HS-27A (cell line): ENCODE data around the gene PEX10.

ENCODE experiments used
- DNase-seq: peaks from one replicate; pipeline ENCODE4 v3.0.0-alpha.2; 2012; ENCODE audit warnings: low read depth, missing footprints

PEX10 gene

DNA sequence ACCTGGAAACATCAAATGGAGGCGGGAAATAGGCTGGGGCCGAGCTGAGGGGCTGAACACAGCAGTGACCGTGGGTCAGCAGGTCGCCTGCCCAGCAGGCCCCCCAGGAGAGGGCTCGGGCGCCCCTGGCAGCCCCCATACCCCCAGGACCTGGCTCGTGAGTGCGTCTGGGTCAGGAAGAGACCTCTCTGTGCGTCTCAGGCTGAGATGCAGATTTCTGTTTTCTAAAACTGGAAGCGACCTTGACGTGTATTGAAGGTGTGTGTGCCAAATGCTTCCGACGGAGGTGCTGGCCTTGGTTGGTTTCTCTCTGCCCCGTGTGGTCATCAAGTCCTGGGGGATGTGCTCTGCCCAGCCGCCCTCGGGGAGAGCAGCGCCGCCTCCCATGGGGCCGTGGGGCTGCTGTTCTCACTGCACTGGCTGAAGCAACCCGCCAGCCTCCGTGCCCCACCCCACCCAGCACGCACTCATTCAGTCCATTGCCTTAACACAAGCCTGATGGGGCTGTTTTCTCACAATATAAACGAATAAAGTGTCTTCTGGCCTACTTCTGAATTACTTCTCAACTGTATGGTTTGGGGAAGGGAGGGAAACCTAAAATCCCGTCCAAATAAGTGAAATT lies 7.4 kb downstream of the PEX10 start:
- no peak for DNase-seq

DNA sequence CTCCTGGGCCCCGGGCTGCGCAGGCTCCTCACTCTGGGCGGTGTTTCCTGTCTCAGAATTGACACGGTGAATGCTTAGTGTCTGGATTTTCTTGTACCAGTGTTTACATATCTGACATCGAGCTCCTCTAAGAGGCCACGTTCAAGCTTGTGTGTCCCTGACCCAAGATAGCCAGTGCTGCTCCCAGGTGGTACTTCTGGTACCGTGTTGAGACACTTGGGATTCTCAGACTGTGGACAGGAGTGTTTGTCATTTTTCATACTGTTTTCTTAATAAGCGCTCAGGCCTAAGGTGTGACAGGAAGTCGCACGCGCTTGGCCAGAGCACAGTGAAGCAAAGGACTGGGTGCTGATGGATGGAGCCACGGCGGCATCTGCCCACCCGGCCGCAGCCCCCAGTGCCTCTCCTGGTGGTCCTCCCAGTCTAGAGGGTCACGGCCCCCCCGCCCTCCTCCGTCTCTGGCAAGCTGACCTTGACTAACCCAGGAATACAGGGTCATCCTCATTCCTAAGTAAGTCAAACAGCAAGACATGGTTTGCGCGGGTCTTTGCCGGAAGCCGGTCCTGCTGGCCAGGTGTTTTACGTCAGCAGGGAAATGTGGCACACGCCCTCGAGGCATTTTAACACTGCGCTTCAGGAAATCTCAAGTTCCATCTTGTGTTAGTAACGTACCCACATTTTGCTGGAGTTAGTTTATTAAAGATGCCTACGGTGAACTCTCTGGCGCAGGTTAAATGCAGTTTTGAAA lies 8.0 kb downstream of the PEX10 start:
- no peak for DNase-seq

DNA sequence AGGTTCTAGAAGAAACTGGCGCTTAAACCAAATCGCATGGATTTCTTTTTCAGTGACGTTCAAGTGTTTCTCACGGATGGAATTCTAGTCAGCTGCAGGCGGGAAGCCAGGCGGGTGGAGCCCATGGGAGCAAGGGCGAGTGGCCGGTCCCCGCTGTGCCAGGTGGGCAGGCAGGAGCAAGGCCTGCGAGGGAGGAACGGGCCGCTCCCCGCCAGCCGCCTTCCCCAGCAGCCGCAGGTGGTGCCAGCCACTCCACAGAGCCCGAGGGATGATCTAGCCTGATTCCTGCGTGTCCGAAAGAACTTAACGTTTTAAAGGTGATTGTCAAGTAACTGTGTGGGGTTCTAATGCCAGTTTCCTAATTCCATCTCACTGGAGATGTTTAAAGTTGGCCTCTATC lies 9.1 kb downstream of the PEX10 start:
- no peak for DNase-seq

DNA sequence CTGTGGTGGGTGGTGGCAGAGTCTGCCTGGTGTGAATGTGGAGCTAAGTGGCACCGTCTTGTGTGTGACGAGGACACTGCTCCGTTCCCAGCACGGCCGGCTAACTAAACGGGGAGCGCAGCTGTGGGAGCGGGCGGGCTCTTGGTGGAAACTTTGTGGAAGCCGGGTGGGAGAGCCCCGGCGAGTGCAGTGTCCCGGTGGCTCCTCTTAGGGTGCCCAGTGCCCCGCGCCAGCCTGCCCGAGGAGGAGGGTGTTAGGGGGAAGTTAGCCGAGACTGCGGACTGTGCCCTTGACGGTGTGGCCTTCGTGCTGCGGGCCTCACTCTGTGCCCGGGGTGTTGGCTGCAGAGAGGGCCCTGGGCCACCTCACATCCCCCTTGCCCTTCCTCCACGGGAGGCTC lies 9.9 kb downstream of the PEX10 start:
- DNase-seq = no peak

DNA sequence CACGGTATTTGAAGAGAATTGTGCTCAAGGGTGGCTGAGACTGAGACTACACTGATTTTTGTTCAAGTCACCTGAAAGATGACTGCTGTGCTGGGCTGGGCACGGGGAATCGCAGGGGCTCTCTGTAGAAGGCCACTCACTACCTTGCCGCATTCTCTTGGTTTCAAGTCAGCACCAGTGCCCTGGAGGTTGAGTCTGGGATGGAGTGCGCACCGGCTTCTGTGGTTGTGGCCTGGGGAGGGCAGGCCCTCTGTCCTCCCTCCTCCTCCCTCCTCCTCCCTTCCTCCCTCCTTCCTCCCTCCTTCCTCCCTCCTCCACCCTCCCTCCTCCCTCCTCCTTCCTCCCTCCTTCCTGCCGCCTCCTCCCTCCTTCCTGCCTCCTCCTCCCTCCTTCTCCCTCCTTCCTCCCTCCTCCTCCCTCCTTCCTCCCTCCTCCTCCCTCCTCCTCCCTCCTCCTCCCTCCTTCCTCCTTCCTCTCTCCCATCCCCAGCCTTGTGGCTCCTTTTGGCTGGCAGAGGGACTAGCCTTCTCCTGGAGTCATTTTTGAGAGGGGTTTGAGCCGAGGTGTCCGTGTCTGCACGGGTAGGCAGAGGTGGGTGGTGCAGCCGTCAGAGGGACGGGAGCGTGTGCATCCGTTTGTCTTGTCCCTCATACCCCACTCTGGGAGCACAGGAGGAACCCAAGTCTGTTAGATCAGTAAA lies 11.3 kb downstream of the PEX10 start:
- DNase-seq = no peak

DNA sequence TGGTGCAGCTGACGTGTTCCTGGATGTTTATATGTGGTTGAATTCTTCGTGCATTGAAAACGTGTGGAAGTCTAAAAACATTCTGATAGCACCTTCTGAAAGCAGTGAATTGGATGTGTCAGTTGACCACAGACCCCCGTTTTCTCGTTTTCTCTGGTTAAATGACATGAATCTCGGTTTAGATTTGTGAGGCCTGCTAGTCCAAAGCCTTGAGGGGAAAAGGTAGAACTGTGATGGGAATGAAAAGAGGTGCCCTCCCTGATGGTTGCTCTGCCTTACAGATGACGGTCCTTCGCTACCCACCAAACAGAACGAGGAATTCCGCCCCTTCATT lies 11.8 kb downstream of the PEX10 start:
- DNase-seq = no peak

DNA sequence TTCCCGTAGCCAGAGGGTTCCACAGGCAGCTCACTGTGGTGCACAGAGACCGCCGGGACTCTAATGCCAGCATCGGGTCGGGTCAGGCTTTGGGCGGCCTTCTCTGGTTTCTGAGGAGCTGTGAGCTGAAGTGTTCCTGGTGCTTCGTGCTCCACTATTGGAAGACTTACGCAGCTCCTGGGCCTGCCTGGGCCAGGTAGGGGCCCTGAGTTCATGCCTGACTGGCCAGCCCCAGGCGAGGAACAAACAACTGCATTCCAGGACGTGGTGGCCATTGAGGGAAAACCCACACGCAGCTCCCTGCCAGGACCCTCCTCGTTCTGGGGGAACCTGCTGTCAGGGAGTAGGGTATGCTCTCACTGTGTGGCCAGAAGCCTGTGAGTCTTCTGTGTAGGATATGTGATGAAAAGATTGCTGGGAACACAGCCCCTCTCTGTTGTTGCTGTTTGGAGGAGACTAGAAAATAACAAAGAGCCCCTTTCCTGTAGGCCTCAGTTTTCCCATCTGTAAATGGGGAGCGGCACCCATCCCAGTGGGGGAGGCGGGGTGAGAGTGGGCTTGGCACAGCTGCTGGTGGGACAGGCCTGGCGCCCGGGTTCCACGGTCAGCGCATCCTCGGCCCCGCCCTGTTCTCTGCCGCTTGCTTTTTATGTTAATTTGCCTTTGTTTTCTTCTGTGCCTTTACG lies 12.3 kb downstream of the PEX10 start:
- no peak for DNase-seq

DNA sequence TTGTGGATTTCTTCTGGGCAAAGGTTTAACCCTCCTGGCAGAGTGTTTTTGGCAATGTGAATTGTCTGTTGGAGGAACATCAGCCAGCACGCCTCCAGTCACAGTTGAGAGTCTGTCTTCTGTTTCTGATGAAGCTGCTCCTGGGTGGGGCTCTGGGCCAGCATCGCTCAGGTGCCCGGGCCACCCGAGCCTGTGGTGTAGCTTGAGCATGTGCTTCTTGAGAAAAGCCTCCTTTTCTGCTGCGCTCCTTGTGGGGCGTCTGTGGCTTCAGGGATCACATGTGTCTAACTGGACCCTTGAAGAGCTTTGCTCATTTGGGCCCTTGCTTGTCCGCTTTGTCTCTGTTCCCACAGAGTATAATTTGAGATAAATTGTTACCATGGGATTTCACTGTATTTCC lies 13.5 kb downstream of the PEX10 start:
- DNase-seq = no peak

DNA sequence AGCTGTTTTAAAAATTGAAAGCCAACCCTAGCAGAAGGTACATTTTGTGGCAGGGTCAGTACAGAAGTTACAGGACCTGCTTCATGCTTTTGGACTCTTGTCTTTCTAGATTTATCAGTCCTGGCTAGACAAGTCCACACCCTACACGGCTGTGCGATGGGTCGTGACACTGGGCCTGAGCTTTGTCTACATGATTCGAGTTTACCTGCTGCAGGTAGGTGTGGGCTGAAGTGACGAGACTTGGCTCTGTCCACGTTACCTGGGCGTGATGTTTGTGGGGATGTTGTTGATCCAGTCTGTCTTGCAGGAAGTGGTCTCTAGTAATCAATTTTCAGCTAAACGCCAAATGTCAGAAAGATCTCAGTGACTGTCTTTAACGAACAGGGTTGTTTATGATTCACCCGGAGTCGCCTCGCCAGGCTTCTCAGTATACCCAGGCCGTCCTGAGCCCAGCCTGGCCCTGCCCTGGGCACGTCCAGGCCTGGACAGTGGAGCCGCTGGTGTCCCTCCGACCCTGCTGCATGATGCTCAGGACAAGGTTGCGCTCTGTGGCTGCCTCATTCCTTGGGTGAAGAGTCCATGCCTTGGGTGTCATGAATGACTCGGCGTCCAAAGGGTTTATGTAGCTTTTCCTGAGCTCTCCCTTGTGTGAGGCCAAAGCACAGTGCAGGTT lies 15.2 kb downstream of the PEX10 start:
- DNase-seq = no peak

DNA sequence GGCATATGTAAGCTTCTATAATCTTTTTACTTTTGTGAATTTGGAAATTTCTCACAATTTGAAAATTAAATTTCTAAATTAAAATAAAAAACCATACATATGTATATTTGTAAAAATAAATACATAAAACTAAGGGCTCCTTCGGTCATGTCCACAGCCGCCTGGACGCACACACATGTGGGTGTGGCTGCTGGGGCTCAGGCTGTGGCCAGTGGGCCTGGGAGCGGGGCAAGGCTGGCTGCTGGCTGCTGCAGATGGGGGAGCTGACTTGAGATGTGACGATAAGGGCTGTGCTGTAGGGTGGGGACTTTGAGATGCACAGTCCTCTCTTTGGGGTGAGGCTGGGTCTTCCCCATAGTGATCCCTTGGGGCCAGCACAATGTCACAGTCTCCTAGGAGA lies 15.9 kb downstream of the PEX10 start:
- no peak for DNase-seq

DNA sequence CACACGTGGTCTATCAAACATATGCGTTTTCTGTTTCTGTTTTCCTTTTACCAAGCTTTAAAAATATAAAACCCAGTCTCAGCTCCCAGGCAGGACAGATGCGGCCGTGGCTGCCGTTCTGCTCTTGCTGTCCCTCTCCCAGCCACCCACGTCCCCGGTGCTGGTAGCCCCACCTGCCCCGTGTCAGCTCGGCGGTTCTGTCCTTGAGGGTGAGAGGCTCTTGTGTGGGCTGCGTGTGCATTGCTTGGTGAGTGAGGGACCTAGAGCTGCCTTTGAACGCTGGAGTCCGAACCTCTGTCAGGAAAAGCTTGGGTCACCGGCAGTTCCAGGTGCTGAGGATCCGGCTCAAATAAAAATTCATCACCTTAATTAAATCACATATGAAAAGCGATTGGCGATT lies 16.3 kb downstream of the PEX10 start:
- no peak for DNase-seq

DNA sequence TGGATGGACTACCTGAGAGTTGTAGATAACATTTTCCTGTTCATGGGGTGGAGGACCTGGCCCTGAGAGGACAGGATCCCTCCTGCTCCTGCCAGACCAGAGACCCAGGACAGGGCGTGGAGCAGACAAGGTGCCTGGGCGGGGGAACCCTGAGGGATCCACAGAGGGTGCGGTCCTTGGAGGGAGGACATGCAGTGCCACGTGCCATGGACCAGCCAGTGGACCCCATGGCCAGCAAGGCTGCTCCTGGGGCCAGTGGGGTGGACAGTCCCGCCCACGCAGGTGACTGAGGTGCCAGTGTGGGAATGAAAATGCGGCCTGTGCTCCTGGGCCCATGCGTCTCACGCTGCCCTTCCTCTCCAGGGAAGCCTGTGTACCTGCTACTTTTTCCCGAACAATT lies 17.1 kb downstream of the PEX10 start:
- DNase-seq = no peak

DNA sequence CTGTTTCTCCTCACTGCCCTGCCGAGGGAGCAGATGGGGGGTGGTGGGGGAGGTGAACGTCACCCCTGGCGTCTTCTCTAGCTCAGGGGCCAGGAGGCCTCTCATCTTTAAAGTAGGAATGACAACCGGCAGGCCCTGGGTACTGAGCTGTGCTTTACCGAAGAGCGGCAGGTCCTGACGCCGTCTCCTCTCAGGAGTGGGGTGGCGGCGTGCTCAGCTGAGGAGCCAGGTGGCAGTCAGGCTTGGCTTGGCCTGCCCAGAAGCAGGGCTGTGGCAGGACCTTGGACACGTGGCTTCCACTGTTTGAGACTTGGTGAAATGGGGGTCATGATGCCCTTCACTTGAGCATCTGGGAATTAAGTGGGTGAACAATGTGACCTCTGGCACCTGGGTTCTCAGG lies 17.6 kb downstream of the PEX10 start:
- DNase-seq = no peak

DNA sequence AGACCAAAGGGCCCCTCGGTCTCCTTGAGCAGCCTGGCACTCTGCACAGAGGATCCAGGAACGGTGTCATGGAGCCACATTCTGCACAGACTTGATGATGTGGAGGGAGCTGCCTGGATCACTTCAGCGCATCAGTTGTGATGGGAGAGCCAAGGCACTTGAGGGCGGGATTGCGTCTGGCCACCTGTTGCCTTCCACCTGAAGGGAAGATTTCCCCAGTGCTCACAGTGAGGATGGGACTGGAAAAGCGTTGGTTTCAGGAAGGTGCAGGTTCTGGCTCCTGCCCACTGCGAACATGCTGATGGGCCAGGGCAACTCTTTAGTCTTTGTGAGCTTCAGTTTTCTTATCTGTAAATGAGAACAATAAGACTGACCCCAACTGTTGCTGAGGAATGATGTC lies 18.1 kb downstream of the PEX10 start:
- DNase-seq = no peak

DNA sequence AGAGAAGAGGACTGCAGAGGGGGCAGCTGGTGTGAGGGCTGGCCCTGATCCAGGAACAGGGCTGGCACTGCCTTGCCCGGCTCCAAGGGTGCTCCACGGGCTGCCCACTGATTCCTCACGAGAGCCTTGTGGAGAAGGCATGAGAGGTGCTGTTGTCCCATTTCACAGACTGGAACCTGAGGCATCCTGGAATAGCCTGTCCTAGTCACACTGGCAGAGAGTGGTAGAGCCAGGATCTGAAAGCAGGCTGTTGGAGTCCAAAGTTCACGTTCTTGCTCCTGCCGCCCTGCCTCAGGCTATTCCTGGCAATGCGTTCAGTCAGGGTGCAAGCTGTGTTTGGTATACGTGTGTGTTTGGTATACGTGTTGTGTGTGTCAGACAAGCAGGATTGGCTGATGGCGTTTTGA lies 18.9 kb downstream of the PEX10 start:
- no peak for DNase-seq

DNA sequence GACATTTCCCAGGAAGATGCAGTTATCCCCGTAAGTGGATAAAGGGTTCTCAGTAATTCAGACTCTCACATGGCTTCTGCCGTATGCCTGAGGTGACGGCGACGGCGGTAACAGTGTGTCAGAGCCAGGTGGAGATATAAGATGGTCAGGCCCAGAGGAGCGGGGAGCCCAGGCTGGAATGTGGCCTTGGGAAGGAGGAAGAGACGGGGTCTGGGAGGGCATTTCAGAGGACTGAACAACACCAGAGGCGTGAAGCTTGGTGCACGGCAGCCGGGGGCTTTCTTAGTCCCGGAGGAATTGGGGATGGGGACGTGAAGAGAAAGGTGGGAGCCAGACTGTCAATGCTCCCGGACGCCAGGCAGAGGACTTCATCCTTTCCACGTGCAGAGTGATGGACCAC lies 19.7 kb downstream of the PEX10 start:
- DNase-seq = no peak

DNA sequence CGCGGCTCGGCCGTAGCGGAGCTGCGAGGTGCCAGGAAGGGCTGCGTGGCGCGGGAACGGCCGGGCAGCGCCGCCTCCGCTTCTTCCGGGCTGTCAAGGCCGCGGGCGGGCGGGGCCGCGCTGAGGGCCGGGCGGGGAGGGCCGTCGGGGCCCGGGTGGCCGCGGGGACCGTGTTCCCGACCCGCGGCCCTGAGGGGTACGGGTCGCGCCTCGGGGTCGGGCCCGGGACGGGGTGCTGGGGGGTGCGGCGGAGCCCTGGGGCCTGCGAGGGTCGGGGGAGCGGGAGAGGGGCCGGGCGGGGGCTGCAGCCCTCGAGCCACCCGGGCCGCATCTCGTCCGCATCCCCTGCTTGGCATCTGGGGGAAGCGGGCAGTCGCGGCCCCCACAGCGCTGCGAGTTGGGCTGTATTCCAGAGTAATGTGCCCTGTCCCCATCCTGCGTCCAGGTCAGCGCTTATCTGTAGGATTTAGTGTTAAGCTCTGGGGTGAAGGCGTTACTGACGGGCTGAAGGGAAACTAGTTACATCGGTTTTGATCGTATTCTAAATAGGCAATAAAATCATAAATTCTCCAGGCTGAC lies 20.3 kb downstream of the PEX10 start:
- no peak for DNase-seq

DNA sequence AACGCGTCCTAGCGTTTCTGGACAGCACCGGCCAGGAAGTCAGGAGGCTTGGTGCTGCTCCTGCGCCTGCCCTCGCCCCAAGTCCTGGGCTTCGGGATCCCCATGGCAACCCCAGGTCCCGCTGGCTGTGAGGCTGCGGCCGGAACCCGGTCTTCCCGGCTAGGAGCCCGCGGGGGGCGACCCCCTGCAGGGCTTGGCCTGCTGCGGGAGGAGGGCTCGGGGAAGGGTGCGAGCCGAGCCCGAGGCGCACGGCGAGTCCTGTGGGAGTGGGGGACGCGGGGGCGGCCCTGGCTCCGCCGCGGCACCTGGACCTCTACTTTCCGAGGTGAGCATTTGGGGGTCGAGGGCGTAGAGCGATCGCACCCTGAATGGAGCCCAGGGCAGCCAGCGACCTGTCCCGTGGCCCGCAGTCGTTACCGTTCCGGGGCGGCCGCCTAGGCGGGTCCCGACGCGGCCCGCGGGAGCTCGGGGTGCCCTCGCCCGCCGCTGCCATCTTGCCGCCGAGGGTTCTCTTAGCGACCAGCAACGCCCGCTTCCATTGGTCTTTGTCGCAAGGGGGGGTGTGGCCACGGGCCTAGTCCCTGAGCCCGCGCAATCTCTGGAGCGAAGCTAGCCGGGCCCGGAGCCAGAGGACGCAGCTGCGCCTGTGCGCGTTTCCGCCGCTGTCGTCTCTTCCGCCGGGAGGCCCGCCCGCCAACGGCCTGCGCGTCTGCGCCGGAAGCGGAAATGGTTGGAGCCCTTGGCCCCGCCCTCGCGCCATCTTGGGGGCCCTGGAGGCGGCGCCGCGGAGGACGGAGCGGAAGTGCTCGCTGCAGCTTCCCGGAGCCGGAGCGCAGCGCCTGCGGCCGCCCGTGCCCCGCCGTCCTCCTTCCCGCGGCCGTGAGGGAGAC lies 21.1 kb downstream of the PEX10 start, which contains the start of the genes MORN1 and RER1:
Gene MORN1 (minus strand): TSS at position 514 of the 890 bp plus-strand sequence. CDS start 21 bp downstream, at position 493.
Gene RER1 (plus strand): TSS at position 801 of the 890 bp plus-strand sequence. CDS start 3,950 bp downstream, outside the sequence.
- peak; percentile 92 for DNase-seq

DNA sequence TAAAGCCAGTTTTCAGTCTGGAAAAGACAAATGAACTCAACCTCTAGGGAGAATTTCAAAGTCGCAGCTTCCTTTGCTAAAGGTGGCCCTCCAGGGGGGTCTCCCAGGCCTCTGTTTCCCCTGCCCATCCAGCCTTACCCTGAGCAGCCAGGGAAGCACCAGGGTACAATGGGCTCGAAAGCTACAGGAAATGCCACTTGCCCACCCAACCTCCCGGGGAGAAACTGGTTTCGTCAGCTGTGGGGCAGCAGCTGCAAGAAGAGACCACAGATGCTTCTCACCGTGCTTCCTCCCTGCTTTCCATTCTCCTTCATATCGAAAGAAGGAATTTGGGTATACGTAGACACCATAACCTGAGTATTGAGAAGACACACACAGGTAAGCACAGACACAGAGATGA lies 22.7 kb downstream of the PEX10 start:
- no peak for DNase-seq

DNA sequence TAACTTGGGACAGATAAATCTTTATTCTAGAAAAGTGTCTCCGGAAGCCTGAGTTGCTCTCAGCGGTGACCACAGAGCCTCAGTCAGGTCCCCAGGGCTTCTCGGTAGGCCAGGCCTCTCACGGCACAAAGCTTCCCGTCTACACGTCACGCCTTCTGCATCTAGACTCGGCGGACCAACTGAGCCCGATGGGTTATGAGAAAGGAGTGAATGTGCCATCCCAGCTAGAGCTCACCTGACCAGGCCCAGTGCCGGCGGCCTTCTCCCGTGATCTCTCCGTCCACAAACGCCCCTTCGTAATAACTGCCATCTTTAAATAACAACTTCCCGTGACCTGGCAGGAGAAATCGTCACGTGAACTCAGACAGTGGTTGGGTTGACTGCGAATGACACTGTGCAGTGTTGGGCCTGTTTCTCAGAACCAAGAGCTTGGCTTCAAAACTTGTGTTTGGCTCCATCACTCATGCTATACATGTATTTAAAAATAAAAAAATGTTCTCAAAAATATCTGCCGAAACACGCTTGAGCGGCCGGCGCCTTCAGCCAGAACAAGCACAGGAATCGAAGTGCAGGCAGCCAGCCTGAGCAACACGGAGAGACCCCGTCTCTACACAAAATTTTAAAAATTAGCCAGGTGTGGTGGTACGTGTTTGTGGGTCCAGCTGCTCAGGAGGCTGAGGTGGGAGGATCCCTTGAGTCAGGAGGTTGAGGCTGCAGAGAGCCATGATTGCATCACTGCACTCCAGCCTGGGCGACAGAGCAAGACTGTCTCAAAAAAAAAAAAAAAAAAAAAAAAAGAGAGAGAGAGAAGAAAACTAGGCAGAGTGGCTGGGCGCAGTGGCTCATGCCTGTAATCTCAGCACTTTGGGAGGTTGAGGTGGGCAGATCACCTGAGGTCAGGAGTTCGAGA lies 24.1 kb downstream of the PEX10 start:
- DNase-seq = no peak
